Panc1 (cell line): Measurements from ENCODE around the gene CDH23. TPM values are rescaled to one million over a fixed set of nuclear protein-coding genes. Genes with fewer than 3 reads are reported as not detected.

Source experiments
- ATAC-seq: fragments of 200-7000 bp; cut with Tn5 transposase; 2 replicates; pipeline ENCODE4 v1.9.1; 2020; ENCODE audit warnings: mild to moderate bottlenecking, moderate library complexity
- BruUV-seq: library from RNA; stranded (reverse); fragments of 400-500 nt; replicated peaks from 2 replicates; lab custom pipeline; 2021; lab: Mats Ljungman, UMichigan
- CTCF ChIA-PET: fragments of 300-600 bp; sonication (Branson Sonifier 250); formaldehyde crosslinking; loops from one replicate; lab custom pipeline; 2022; ENCODE audit warnings: antibody characterized with exemption; lab: Charles Lee
- POLR2A ChIA-PET: fragments of 300-600 bp; sonication (Branson Sonifier 250); formaldehyde crosslinking; loops from one replicate; lab custom pipeline; 2022; ENCODE audit warnings: antibody characterized with exemption; lab: Charles Lee
- DNase-seq: peaks from one replicate; pipeline ENCODE4 v3.0.0-alpha.2; 2010; ENCODE audit warnings: low read depth, low spot score
- H3K27ac ChIP-seq: 2 replicates; pipeline ENCODE4 v1.5.1; 2011; ENCODE audit warnings: mild to moderate bottlenecking, low read length, inconsistent platforms
- H3K27me3 ChIP-seq: fragments of 200-500 bp; sonication (Bioruptor generic); 2 replicates; pipeline ENCODE4 v1.6.0; 2014; ENCODE audit warnings: low read length, inconsistent platforms; ENCODE audit not compliant: control insufficient read depth, insufficient read depth
- H3K36me3 ChIP-seq: fragments of 200-500 bp; sonication (Bioruptor generic); 2 replicates; pipeline ENCODE4 v1.5.1; 2014; ENCODE audit warnings: inconsistent platforms, mild to moderate bottlenecking, low read length, moderate library complexity; ENCODE audit not compliant: control insufficient read depth, insufficient read depth
- H3K4me1 ChIP-seq: 2 replicates; pipeline ENCODE4 v1.5.1; 2011; ENCODE audit warnings: inconsistent platforms, mild to moderate bottlenecking, low read length, moderate library complexity; ENCODE audit not compliant: control insufficient read depth, insufficient read depth
- H3K4me3 ChIP-seq, 2 experiments: 2 replicates each; pipeline ENCODE4 v1.5.1; 2011 to 2012; ENCODE audit warnings: low read depth in 2 of 2, low read length in 2 of 2, mild to moderate bottlenecking in 2 of 2, inconsistent platforms in 1 of 2, moderate library complexity in 1 of 2
- H3K9me3 ChIP-seq: fragments of 200-500 bp; sonication (Bioruptor generic); 2 replicates; pipeline ENCODE4 v1.5.1; 2014; ENCODE audit warnings: low read depth, mild to moderate bottlenecking, inconsistent platforms, low read length, moderate library complexity; ENCODE audit not compliant: control insufficient read depth, insufficient read depth
- POLR2AphosphoS5 ChIP-seq: IDR thresholded peaks from 2 replicates; pipeline ENCODE4 v1.6.1; 2012; ENCODE audit warnings: mild to moderate bottlenecking, low read depth, low read length, moderate library complexity
- REST ChIP-seq, 2 experiments: IDR thresholded peaks; 2 replicates each; pipeline ENCODE4 v1.6.1; 2011 to 2012; ENCODE audit warnings: low read depth in 2 of 2, control low read depth in 1 of 2, low read length in 1 of 2, mild to moderate bottlenecking in 1 of 2, moderate library complexity in 1 of 2; ENCODE audit not compliant: insufficient read depth in 1 of 2
- SIN3A ChIP-seq: IDR thresholded peaks from 2 replicates; pipeline ENCODE4 v1.6.1; 2012; ENCODE audit warnings: low read depth, mild to moderate bottlenecking, low read length, moderate library complexity, borderline replicate concordance; ENCODE audit not compliant: insufficient read depth
- TCF7L2 ChIP-seq: IDR thresholded peaks from 2 replicates; pipeline ENCODE4 v1.6.1; 2011; ENCODE audit warnings: mild to moderate bottlenecking, low read depth, low read length, inconsistent platforms
- in situ Hi-C: cut with HindIII; loops from 2 replicates; pipeline ENCODE4 v1.10.0; 2016; ENCODE audit warnings: low sequenced_read_pairs, low pct_unique_long_range_greater_than_20kb
- intact Hi-C: fragments of 100-400 bp; cut with micrococcal nuclease; formaldehyde crosslinking; loops from one replicate; pipeline ENCODE4 v1.10.0; 2022; ENCODE audit not compliant: unreplicated experiment
- total RNA-seq: library from RNA; stranded (reverse); gene quantifications from one replicate; pipeline ENCODE4 v1.2.1, GENCODE V29; 2021; ENCODE audit not compliant: unreplicated experiment
- TF ChIP-seq, protein P1 (sequence below): fragments of 450-650 bp; IDR thresholded peaks from 2 replicates; pipeline ENCODE4 v1.5.1; 2017; ENCODE audit warnings: mild to moderate bottlenecking

The CDH23 gene
- total RNA-seq, 1 experiment from 2014 or later: 2.7 TPM

GRCh38 chr10:71646592-71647292, 250.0 kb downstream of the CDH23 start:
- in situ Hi-C loops: no loop called here
- no TSS peak for BruUV-seq
- Histone ChIP-seq H3K27ac (no peak overlapping the region), H3K4me3 (no peak overlapping the region), H3K4me1 (no peaks in the 10 kb centered on the region), H3K9me3 (no peaks in the 10 kb centered on the region), H3K36me3 (no peaks in the 10 kb centered on the region), H3K27me3 (no peaks in the 10 kb centered on the region)
- ChIA-PET CTCF (no interaction called here), POLR2A (no interaction called here)
- ATAC-seq (no peak), DNase-seq (no peak)
- TF ChIP-seq REST (IDR thresholded peaks at IDR 0.05; ENCODE audit: insufficient read depth in 1 of 2, low read depth in 2 of 2, low read length in 1 of 2) (no peak), POLR2AphosphoS5 (no peak), SIN3A (no peak), TCF7L2 (no peak)
- TF ChIP-seq, protein P1, sequence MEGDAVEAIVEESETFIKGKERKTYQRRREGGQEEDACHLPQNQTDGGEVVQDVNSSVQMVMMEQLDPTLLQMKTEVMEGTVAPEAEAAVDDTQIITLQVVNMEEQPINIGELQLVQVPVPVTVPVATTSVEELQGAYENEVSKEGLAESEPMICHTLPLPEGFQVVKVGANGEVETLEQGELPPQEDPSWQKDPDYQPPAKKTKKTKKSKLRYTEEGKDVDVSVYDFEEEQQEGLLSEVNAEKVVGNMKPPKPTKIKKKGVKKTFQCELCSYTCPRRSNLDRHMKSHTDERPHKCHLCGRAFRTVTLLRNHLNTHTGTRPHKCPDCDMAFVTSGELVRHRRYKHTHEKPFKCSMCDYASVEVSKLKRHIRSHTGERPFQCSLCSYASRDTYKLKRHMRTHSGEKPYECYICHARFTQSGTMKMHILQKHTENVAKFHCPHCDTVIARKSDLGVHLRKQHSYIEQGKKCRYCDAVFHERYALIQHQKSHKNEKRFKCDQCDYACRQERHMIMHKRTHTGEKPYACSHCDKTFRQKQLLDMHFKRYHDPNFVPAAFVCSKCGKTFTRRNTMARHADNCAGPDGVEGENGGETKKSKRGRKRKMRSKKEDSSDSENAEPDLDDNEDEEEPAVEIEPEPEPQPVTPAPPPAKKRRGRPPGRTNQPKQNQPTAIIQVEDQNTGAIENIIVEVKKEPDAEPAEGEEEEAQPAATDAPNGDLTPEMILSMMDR: no peak
- intact Hi-C loops: no loop called here

- in situ Hi-C loops: no loop called here
- ChIA-PET POLR2A (no interaction called here), CTCF (no interaction called here)
- no peak overlapping the region for H3K4me3 ChIP-seq
- TF ChIP-seq REST (IDR thresholded peaks at IDR 0.05; ENCODE audit: insufficient read depth in 1 of 2, low read depth in 2 of 2, low read length in 1 of 2) (no peak), TCF7L2 (no peak), SIN3A (no peak)
- TF ChIP-seq, protein P1: no peak; the same call in 1 of the 2 replicates
- ATAC-seq (no peak), DNase-seq (no peak)
- H3K27me3 ChIP-seq: no peaks in the 10 kb centered on the region
- BruUV-seq: no TSS peak
- no peak overlapping the region for H3K27ac ChIP-seq
- no peaks in the 10 kb centered on the region for H3K36me3 ChIP-seq
- H3K9me3 ChIP-seq: no peaks in the 10 kb centered on the region
- intact Hi-C loops: no loop called here
- H3K4me1 ChIP-seq: no peaks in the 10 kb centered on the region
Observed at GRCh38 chr10:71647526-71648253, 251.0 kb downstream of the CDH23 start.
